ENCODE measurements around the gene PCBP3. TPM values are rescaled to one million over a fixed set of nuclear protein-coding genes. Genes with fewer than 3 reads are reported as not detected.

PCBP3 gene
- total RNA-seq, 6 experiments from 2014 or later = 0.37 to 1.5 (median 0.69) TPM

DNA sequence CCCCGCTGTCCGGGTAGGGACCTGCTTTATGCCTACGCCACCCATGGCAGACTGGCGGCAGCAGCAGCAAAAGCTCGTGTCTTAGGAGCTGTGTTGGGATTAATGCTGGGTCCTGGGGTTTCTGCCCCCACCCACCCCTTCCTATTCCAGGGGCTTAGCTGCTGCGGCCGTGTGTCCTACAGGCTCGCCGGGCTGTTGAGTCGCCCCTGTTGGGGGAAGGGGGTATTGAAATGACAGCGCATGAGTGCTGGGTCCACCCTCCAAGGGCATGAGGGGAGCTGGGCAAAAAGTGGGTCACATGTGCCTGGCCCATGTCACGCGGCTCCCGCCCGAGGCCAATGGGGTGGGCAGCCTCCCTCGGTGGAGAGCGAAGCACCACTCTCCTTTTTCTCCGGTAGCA is 219.7 kb downstream of the PCBP3 start:
- Histone ChIP-seq H3K4me3 (no peak overlapping the region), H3K9me3 (no peaks in the 10 kb centered on the region), H3K36me3 (no peaks in the 10 kb centered on the region), H3K4me1 (peaks cover 0 to 9% (median 0%) of the 10 kb centered on the region in 4 donors), H3K27me3 (no peaks in the 10 kb centered on the region), H3K27ac (no peak overlapping the region)
- TF ChIP-seq POLR2A (IDR thresholded peaks at IDR 0.05) = no peak
- no peak for TF ChIP-seq CTCF (IDR thresholded peaks at IDR 0.05)
- ATAC-seq = no peak
- 100% methylated on average over 3 of the region's 18 CpGs for WGBS (ENCODE audit: insufficient coverage, low coverage, low lambda C conversion rate, missing lambda C conversion rate)
- no peak for DNase-seq
- intact Hi-C loops (cut with DNase I) = no loop called here

- WGBS (ENCODE audit: insufficient coverage, low coverage, low lambda C conversion rate, missing lambda C conversion rate) = 77% methylated on average over 18 of the region's 19 CpGs
- no peak for TF ChIP-seq CTCF (IDR thresholded peaks at IDR 0.05)
- TF ChIP-seq POLR2A (IDR thresholded peaks at IDR 0.05) = no peak
- intact Hi-C loops (cut with DNase I) = no loop called here
- no peaks in the 10 kb centered on the region for H3K36me3 ChIP-seq
- no peak overlapping the region for H3K27ac ChIP-seq
- DNase-seq (no peak), ATAC-seq (no peak)
- H3K27me3 ChIP-seq = no peaks in the 10 kb centered on the region
- no peak overlapping the region for H3K4me3 ChIP-seq
- H3K9me3 ChIP-seq = no peaks in the 10 kb centered on the region
- H3K4me1 ChIP-seq = peaks cover 0 to 8% (median 0%) of the 10 kb centered on the region in 4 donors
These were observed 220.2 kb downstream of the PCBP3 start for GRCh38 chr21:45863751-45864150.

DNA sequence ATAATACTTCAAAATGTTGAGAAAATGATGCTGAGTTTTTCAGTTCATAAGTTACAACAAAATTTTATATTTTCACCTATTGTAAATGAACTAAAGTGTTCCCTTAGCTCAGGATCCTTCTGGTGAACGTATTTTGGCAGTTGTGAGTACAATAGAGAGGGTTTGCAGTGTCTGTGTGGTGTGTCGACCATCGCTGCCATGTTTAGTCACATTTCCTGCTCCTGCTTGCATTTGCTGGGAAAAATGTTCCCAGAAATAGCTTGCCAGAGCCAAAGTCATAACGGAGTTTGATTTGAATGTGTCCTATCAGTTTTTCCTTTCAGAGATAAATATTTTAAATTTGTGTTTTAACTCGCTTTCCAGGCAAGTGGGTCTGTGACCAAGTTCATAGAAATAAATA is 220.9 kb downstream of the PCBP3 start:
- no peak for ATAC-seq
- Histone ChIP-seq H3K36me3 (no peaks in the 10 kb centered on the region), H3K27ac (no peak overlapping the region), H3K27me3 (no peaks in the 10 kb centered on the region), H3K4me3 (no peak overlapping the region), H3K4me1 (peaks cover 0 to 2% (median 0%) of the 10 kb centered on the region in 4 donors), H3K9me3 (no peaks in the 10 kb centered on the region)
- 58% methylated on average over 5 of the region's 5 CpGs for WGBS (ENCODE audit: insufficient coverage, low coverage, low lambda C conversion rate, missing lambda C conversion rate)
- TF ChIP-seq POLR2A (IDR thresholded peaks at IDR 0.05) = no peak
- TF ChIP-seq CTCF (IDR thresholded peaks at IDR 0.05) = no peak
- intact Hi-C loops (cut with DNase I) = no loop called here
- no peak for DNase-seq

- ATAC-seq (no peak), DNase-seq (no peak)
- intact Hi-C loops (cut with DNase I) = no loop called here
- no peak for TF ChIP-seq CTCF (IDR thresholded peaks at IDR 0.05)
- TF ChIP-seq POLR2A (IDR thresholded peaks at IDR 0.05) = no peak
- H3K27ac ChIP-seq = no peak overlapping the region
- no peak overlapping the region for H3K4me3 ChIP-seq
- H3K9me3 ChIP-seq = no peaks in the 10 kb centered on the region
- H3K4me1 ChIP-seq = no peaks in the 10 kb centered on the region
- H3K27me3 ChIP-seq = no peaks in the 10 kb centered on the region
- no peaks in the 10 kb centered on the region for H3K36me3 ChIP-seq
- WGBS (ENCODE audit: insufficient coverage, low coverage, low lambda C conversion rate, missing lambda C conversion rate) = 76% methylated on average over 17 of the region's 27 CpGs
These were observed 221.7 kb downstream of the PCBP3 start for GRCh38 chr21:45865106-45865835.

All from right lobe of liver (tissue), 6 donors.